ENCODE measurements around the gene SLC24A3. TPM values are rescaled to one million over a fixed set of nuclear protein-coding genes. Genes with fewer than 3 reads are reported as not detected.

The SLC24A3 gene
- polyA plus RNA-seq, 3 donors, result 3.0 to 4.5 (median 3.1) TPM

DNA sequence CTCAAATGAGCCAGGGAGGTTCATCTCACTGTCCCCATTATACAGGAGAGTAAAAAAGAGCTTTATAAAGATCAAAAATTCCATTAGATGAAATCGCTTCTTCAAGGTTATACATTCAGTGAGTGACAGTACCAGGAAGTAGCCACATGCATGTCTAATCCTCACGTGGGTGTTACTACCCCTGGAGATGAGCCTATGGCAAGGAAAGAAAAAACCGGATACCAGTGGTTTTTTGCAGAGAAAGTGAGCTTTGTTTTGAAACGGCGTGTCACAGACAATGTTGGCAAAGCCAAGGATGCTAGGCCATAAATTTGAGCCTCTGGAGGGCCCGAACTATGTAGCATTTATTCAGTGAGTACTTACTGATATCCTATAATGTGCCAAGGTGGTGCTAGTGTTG lies 330.7 kb downstream of the SLC24A3 start:
- no peak for DNase-seq

DNA sequence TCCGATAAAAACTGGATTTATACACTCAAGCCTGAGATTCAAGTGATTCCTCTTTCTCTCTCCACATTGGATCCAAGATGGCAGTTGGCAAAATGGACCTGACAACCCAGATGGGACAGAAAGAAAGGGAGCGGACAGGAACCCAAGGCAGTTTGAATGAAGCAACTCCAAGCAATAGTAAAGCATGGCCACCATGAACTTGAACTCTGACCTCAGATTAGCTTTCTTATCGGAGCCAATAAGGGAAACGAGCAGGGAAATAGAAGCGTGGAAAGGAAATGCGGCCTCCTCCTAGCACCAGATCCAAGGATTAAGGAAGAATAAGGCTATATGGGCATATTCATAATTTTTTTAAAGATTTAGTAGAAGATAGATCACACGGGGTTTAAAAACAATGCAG lies 332.2 kb downstream of the SLC24A3 start:
- DNase-seq, result no peak

DNA sequence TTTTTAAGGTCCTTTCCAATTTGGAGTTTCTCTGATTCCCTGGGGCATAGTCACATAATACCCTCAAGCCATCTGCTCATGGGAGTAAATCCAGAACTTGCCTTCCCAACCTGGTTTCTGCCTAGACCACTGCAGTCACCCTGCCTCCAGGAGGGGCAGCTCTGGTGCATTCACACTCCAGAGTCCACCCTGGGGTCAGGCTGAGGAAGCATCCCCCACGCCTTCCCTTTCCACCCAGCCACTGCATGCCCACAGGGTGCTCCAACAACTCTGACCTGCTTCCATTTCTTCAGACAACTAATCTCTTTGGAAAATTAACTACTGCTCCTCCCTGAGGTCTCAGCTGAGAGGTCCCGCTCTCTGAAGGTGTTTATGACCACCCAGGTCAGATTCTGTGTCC lies 334.2 kb downstream of the SLC24A3 start:
- no peak for DNase-seq

DNA sequence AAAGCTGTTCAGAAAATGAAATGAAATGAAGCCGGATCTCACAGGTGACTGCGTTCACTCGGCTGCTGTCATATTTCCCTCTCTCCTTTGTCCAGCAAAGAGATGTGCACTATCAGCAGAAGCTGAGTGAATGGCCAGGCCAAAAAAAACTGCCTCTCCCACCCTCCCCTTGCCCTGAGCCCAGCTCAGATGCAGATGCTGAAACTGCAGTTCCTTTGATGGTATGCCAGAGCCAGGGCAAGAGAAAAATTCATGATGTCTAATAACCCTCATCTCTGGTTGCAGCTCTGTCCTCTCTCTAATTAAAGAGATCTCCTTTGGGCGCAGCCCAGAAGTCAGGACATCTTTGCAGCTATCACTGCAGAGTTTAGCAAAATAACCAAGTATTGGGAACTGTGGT lies 335.1 kb downstream of the SLC24A3 start:
- DNase-seq, result no peak

DNA sequence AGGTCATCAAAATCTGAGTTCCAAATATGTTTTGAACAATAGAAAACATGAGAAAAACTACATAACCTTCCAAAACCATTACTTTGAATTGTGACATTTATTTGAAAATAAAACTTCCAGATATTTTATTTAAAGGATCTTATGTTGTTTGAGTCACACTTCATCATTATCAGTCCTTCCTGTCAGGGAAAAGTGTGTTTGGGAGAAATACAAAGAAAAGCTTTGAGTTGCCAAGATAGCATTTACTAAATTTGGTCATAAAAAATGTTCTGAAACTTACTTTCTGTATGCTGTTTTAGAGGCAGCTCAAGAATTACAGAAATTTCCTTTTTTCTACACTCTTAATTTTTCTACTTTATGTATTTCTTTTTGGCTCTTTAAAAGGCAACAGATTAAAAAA lies 337.5 kb downstream of the SLC24A3 start:
- no peak for DNase-seq

DNA sequence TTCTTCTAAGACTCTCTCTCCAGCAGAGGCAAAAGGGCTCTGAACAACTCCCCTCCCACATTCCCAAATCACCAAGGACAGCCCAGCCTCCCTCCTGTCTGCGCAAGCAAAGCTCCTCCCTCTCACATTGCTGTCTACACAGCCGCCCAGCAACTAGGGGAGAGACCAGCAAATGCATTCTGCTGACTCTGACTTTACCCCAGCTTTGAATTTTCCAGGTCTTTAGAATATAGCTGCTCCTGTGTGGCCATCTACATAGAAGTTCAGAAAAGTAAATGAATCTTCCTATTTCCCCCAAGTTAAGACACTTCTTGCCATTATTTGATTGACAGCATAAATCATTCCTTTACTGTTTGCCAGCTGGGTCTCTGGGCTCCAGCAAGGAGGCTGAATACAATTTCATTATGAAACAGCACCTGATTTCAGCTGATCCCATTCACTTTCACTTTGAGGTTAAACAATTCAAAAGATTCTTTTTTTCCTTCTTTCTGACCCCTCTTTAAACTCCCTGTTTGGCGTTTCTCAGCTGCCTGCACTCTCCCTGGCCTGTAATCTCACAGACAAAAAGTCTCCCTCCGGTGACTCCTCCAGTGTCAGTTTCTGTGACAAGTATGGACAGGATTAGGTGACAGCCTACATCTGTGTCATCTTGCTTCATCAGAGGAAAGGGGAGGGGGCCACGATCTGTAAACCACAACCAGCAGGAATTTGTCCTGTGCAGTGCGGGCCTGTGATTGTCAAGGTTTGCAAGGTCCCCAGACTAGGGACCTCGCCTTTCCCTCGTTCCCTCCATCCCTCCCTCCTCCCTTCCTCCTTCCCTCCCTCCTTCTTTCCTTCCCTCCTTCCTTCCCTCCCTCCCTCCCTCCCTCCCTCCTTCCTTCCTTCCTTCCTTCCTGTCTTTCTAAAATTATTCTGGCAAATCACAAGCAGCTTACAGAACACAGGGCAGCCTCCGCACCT lies 340.1 kb downstream of the SLC24A3 start:
- peak; percentile 74 for DNase-seq

DNA sequence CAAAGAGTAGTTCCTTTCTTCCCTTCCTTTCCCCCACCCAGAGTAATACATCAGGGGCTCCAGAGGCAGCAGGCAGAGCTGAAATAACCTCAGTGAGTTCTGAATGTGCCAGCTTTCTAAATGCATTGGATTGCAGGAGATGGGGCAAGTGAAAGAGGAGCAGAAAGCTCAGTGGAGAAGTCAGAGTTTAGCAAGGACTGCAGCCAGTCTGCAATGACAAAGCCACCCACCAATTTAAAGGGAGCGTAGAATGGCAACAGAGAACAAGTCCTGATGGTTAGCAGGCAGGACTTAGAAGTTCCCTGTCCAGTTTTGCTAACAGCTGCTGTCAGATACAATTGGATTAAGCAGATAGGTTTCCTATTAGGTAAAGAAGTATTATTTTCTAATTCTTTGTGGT lies 342.2 kb downstream of the SLC24A3 start:
- DNase-seq, result no peak

DNA sequence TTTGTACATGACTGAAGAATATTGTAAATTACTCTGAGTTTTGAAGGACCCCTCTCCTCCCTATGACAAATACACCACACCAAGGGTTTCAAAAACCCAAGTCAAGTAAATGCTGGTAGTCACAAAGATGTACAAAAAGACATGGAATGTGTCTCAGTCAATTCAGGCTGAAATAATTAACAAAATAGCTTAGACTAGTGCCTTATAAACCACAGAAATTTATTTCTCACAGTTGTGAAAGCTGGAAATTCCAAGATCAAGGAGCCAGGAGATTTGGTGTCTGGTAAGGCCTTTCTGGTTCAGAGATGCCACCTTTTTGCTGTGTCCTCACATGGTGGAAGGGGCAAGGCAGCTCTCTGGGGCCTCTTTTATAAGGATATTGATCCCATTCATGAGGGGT lies 343.3 kb downstream of the SLC24A3 start:
- no peak for DNase-seq

DNA sequence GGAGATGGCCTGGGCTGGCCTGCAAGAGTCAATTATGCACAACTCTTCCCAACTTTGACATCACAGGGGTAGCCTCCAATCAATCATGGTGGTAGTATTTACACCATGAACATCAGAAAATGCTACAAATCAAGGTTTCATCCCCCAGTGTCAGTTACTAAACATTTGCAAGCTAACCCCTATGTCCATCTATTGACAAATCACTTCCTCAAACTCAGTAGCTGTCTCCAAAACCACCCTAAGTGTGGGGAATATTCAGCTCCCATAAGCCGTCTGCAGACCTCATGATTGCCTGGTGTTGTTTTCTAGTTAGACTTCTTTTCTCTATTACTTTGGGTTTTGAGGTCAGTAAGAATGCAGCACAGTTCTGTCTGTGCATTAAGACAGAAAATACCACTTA lies 344.8 kb downstream of the SLC24A3 start:
- no peak for DNase-seq

DNA sequence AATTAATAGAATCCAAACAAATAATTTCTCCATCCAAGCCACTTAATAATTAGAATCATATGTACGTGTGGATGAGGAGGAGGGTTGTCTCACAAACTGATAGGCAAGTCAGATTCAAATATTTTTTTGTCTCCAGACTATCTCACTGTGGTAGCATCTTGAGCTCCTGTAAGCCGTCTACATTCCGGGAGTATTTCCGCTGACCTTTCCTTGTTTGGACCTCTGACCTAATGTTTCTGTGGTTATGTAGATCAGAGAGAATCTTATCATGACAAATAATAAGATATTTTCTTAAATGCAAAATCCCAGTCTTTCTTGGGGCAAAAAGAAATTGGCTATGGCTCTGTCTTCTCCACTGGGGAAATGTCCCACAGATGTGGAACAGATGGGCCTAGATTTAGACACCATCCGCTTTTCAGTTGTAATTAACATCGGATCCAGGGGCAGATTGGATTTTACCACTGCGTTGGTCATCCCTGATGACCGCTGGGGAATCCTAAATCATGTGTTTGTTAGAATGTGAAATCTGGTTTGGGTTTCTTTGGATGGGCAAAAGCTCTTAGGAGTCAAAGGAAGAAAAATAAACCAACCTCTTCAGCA lies 348.5 kb downstream of the SLC24A3 start:
- no peak for DNase-seq

DNA sequence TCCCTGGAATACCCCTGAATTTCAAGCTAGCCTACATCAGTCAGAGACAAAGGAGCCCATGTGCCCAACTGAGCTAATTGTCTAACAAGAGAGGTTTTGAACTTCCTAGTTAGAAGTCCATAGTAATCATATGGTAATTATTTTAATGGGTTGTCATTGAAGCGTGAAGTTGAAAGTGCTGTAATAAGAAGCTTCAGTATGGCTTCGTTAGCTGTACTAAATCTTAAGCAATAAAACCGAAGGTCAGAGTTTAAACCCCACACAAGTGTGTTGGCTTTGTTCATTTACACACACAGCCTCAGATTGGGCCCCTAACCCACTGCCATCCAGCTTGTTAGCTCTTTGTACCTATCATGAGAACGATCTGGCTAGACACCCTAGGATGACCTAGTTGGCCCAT lies 350.0 kb downstream of the SLC24A3 start:
- DNase-seq, result no peak

DNA sequence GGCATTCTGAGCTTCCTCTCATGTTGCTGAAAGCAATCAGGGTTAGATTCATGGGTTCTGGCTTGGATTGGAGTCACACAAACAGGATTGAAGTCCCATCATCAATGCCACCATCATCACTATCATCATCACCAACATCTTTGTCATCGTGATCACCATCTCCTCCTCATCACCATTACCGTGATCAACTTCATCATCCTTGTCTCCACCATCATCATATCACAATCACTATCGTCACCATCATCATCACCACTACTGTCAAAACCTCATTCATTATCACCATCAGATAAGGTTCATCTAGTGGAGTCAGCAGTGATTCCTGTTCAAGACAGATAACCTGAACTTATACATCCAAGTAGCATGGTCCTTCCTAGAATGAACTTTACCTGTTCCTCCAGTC lies 351.8 kb downstream of the SLC24A3 start:
- DNase-seq, result no peak

DNA sequence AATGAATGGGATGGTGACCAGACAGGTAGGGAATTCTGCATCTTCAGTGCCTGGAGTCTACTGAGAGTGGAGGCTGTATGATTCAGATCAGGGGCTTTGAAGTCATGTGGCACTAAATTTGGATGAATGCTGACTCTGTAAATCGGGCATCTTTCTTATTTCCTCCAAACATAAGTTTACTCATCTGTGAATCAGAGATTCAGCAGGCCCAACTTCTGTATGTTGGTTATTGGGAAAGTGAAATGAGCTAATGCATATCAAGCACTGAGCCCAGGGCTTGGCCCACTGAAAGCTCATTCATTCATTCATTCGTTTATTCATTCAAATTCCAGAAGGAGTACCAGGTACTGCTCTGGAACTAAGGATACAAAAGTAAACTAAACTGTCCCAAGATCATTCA lies 353.3 kb downstream of the SLC24A3 start:
- no peak for DNase-seq

DNA sequence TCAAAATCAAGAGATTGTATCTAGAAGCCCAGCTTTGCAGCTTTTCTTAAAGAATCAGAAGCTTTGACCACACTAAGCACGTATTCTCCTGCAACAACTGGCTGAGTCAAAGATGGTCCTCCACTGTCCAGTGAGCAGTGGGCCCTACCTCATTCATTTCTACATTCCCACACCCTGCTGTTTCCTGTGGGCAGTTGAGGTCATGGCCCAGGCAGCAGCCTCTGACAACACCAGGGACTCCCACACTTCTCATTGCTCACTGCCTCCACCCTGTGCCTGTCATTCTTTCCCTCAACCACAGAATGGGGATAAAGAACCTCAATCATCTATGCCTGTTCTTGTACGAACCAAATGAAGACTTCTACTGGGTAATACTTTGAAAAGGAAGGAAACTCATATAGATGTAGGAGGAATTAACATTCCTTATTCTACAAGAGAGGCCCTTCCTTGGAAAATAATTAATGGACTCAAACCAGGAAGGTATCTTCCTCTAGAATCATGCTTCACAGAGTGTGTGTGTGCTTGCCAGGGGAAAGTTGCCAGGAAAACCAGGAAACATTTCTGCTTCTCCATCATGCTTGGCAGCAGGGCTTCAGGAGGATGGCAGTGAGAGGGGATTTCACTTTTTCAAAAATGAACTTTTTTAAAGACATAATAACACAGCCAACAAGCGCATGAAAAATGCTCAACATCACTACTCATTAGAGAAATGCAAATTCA lies 353.9 kb downstream of the SLC24A3 start:
- no peak for DNase-seq

DNA sequence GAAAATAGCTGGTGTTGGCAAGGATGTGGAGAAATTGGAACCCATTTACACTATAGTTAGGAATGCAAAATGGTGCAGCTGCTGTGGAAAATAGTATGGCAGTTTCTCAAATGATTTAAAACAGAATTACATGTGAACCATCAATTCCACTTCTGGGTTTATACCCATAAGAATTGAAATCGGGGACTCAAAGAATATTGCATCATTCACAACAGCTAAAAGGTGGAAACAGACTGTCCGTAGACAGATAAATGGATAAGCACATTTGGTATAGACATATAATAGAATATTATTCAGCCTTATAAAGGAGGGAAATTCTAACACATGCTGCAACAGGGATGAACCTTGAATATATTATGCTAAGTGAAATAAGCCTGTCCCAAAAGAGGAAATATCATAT lies 355.7 kb downstream of the SLC24A3 start:
- no peak for DNase-seq

DNA sequence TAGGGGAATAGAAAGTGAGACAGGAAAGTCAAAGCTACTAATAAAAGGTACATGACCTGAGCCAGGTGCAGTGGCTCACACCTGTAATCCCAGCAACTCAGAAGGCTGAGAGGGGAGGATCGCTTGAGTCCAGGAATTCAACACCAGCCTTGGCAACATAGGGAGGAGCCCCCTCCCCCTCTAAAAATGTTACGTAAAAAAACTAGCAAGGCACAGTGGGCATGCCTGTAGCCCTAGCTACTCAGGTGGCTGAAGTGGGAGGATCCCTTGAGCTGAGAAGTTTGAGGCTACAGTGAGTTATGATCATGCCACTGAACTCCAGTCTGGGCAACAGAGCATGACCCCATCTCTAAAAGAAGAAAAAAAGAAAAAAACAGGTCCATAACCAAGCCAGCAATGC lies 359.6 kb downstream of the SLC24A3 start:
- peak; percentile 43 for DNase-seq

DNA sequence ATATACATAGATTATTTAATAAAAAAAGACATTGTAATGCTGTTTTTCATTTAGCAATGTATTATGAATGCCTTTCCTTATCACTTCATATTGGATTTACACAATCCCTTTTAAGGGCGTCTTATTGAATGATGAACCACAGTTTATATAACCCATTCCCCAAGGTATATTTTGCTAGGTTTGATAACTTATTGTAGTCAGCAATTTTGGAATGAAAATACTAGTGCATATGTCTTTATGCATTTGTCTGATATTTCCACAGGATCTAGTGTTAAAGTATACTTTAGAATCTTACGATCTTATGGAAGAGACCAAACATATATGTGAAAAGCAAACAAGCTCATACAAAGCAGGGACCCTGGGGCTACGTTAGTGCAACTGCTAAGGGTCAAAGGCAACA lies 365.2 kb downstream of the SLC24A3 start:
- DNase-seq, result no peak

DNA sequence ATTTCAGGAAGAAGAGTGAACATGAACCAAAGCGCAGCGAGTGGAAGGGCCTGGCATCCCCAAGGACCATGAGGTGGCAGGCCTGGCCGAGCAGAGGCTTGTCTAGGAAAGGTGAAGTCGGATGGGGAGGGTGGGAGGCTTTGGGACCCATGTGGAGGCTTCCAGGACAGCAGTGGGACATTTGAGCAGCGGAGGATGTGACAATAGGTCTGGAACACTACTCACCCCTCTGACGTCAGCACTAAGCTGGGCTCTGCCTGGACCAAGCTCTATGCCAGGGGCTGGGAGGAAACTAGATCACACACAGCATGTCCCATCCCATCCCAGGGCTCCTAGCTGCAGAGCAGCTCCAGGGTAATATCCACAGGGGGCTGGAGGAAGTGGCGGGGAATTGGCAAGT lies 370.3 kb downstream of the SLC24A3 start:
- no peak for DNase-seq

DNA sequence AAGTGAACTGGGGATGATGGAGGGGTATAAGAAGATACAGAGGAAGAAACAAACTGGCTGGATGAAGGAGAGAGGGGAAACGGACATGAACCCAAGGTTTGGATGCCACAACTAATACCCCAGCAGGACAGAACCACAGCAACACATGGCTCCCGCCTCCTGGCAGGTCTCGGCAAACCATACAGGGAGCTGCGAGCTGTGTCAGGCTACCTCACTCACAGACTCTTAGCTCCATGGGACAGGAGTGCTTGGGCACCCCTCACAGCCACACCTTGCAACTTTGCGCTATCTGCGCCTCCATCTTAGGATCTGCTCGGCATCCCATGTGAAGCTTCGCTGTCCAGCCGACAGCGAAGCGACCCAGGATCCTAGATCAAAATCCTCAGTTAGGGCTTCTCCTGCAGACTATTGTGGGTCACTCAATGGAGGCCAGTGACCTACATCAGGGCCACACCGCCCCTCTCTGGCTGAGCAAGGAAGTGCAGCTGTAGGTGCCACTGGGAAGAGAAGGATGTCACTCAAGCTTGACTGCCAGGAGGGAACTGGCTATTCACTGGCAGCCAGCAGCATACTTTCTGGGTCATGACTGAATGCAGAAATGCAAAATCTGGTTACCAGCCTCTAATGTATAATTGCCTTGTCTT lies 371.2 kb downstream of the SLC24A3 start:
- DNase-seq, result peak; percentile 72

DNA sequence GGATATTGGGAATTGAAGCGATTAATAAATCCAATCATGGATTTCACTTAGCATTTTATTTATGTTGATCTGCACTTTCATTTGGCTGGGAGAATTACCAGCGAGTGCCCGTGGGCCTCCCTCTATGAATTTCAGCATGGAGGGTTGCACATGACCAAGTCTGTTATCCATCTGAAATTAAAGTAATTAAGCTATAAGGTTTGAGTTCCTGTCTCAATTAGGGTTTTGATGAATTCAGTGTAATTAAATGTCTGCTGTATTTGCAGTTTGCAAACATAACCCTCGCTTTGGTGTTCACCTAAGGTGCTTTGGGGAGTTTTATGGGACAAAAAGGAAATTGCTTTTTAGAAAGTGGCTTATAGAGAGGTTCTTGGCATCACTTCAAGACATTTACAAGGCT lies 375.8 kb downstream of the SLC24A3 start:
- no peak for DNase-seq

DNA sequence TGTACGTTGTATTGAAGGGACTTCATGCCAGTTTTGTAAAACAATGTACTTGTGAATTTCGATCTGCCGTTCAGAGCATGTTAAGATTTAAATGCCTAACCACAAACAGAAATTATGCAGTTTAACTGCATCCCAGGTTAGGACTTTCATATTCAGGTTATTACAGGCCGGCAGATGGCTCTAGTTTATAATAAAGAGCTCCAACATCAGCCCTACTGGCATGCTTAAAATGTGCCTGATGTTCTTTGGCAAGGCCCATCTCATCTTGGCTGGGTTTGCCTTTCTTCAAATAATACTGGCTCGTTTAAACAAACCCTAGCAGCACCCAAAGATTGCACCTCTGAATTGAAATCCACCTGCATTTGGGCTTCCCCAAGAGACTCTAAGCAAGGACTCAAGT lies 376.3 kb downstream of the SLC24A3 start:
- DNase-seq, result no peak

DNA sequence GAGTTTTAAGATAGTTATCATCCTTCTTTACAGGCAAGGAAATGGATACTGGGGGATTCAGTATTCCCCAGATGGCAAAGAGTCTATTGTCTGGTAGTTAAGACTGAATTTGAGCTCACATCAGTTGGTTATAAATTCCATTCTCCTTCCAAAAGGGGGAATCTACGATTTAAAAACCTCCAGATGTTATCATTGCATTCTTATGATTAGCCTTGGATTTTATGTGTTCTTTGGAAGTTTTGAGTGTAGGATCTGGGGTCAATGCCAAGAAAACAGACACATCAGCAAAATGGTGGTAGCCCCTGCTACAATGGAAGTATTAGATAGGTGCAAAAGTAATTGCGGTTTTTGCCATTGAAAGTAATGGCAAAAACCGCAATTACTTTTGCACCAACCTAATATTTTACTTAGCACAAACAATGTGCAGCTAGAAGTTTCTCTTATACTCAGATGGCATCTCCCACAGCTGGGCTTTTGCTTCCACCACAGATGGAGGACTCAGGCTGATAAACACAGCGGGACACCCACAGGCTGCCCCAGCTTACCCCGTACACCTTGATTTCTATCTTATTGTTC lies 377.4 kb downstream of the SLC24A3 start:
- no peak for DNase-seq
